ENCODE results near the gene CATSPER3.

The CATSPER3 gene

DNA sequence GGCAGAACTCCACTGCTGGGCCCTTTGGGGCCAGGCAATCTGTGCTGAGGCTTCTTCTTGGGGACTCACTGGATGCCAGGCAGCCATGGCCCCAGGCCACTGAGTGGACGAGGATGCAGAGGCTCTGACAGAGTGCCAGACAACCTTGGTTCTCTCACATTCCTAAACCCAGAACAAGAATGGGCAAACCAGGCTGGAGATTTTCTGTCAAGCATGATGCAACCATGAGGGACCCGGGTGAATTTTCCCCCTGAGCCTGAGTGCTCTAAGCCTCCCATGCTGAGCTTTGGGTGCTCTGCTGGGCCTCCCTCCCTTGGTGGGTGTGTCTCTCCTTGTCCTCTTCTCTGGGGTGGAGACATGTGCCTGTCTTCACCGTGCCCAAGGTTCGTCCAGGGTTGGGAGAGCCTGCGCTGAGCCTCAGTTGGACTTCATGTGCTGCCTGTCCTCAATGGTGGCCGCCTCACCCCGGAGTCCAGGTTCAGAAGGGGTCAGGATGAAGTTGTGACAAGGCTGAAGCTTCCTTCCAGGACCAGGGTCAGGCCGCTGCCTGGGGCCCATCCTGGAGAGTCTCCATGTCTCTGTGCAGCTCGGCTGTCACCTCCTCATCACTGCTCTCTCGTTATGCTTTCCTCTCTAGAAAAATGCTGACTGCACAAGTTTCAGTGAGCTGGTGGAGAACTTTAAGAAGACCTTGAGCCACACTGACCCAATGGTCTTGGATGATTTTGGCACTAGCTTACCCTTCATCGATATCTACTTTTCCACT is 42.2 kb downstream of the CATSPER3 start:
- no peak overlapping the region for H3K4me3 ChIP-seq (ENCODE audit: low read length)
- TF ChIP-seq, protein P1, sequence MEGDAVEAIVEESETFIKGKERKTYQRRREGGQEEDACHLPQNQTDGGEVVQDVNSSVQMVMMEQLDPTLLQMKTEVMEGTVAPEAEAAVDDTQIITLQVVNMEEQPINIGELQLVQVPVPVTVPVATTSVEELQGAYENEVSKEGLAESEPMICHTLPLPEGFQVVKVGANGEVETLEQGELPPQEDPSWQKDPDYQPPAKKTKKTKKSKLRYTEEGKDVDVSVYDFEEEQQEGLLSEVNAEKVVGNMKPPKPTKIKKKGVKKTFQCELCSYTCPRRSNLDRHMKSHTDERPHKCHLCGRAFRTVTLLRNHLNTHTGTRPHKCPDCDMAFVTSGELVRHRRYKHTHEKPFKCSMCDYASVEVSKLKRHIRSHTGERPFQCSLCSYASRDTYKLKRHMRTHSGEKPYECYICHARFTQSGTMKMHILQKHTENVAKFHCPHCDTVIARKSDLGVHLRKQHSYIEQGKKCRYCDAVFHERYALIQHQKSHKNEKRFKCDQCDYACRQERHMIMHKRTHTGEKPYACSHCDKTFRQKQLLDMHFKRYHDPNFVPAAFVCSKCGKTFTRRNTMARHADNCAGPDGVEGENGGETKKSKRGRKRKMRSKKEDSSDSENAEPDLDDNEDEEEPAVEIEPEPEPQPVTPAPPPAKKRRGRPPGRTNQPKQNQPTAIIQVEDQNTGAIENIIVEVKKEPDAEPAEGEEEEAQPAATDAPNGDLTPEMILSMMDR (conservative IDR thresholded peaks at IDR 0.05; ENCODE audit: low read depth, low read length) = no peak
- DNase-seq (ENCODE audit: low read depth) = no peak

DNA sequence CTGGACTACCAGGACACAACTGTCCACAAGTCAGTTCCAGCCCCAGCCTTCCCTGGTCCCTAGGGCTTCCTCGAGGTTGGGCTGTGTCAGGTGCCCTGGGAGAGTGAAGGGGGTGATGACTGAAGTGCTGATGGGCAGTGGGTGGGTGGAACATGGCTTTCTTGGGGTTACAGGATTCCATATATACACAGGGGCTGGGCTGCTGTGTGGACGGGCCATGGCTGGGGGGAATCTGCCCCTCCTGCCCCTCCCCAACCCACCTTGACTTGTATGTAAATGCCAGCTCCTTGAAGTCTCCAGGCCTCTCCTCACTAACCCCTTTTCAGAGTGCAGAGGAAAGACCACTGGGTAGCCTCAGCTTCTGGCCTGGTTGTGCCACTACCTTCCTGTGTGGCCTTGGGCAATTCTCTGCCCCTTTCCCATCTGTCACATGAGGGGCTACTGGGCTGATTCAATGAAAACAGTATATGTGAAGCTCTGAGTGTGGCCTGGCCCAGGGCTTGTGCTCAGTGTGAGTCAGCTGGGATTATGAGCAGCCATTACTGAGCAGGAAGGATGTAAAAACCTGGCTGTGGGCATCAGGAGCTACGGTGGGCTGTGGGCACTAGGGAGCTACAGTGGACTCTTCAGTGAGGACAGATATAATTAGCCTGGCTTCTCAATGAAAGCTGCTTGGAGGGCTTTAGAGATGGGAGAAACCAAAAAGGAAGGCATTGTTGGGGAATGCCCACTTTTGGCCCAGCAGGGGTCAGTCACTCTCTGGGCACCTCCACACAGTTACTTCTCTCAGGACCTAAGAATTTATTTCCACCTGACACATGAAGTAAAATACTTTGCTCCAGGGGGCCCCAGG is 43.0 kb downstream of the CATSPER3 start:
- TF ChIP-seq, protein P1 (conservative IDR thresholded peaks at IDR 0.05; ENCODE audit: low read depth, low read length) = peak; percentile 40

DNA sequence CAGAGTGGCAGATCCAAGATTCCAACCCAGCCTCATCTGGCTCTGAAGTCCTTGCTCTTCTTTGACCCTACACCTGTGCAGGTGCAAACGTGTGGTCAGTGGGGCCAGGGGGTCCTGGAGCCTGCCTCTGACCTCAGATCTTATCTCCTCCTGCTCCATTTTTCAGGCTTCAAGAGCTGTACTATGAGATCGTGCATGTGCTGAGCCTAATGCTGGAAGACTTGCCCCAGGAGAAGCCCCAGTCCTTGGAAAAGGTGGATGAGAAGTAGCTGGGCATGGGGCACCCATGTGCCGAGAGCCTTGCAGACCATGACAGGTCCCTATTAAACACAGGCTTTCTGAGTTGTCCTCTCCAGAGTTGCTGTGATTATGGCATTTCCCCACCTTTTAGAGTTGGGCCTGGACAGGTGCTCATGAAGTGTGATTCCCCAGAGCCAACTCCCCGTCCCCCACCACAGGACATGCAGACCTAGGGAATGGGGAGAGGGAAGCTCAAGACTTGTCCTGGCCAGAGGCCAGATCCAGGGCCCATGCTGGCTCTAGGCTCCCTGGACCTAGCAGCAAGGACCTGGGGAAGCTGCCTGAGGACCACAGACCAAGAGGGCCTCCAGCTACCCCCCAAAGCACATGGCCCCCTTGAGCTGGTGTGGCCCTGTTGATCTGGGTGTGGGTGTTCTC is 43.8 kb downstream of the CATSPER3 start:
- no peak for DNase-seq (ENCODE audit: low read depth)
- TF ChIP-seq, protein P1 (conservative IDR thresholded peaks at IDR 0.05; ENCODE audit: low read depth, low read length) = no peak
- H3K4me3 ChIP-seq (ENCODE audit: low read length) = no peak overlapping the region

More for the DNA sequence above, 43.0 kb downstream of the CATSPER3 start:
- no peak overlapping the region for H3K4me3 ChIP-seq (ENCODE audit: low read length)
- no peak for DNase-seq (ENCODE audit: low read depth)

DNA sequence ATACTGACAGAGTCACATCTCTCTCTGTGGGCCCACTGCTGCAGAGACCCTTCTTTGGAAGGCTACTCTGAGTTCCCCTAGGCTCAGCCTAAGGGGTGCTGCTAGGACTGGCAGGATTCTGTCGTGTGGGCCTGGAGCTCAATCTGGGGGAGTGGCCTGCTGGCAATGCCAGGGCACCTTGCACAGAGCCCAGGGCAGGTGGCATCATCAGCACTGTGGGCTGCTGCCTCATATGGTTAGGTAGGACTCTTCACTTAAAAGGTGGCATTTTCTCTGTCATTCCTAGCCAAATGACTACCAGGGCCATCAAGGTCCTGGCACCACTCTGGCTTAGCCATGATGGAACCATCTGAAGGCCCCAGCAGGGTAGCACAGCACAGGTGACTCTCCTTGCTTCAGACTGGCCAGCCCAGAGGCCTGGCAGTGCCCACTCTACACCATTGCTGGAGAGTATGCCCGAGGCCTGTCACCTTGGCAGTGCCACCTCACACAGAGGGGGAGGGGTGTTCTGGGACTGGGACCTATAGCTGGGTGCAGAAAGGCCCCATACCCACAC is 44.4 kb downstream of the CATSPER3 start:
- no peak for DNase-seq (ENCODE audit: low read depth)
- no peak overlapping the region for H3K4me3 ChIP-seq (ENCODE audit: low read length)
- TF ChIP-seq, protein P1 (conservative IDR thresholded peaks at IDR 0.05; ENCODE audit: low read depth, low read length) = no peak

DNA sequence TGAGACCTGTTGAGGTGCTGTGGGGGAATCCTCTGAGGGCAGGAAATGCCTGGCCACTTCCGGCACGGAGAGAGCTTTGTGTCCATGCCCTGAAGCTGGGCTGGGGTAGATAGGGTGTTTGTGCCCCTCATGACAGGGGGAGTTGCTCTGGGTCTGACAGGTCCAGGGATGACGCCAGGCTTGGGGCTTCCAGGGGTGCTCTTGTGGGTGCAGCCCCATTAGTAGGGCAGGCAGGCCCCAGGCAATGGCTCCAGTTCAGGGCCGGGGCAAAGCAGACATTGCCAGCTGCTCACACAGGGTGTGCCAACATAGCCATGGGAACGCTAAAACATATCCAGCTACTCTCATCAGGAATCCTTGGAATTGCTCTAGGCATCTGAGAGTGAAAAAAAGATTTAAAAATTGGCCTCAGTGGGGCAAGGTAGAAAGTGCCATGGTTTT is 45.3 kb downstream of the CATSPER3 start:
- TF ChIP-seq, protein P1 (conservative IDR thresholded peaks at IDR 0.05; ENCODE audit: low read depth, low read length) = no peak
- no peak for DNase-seq (ENCODE audit: low read depth)
- H3K4me3 ChIP-seq (ENCODE audit: low read length) = no peak overlapping the region

DNA sequence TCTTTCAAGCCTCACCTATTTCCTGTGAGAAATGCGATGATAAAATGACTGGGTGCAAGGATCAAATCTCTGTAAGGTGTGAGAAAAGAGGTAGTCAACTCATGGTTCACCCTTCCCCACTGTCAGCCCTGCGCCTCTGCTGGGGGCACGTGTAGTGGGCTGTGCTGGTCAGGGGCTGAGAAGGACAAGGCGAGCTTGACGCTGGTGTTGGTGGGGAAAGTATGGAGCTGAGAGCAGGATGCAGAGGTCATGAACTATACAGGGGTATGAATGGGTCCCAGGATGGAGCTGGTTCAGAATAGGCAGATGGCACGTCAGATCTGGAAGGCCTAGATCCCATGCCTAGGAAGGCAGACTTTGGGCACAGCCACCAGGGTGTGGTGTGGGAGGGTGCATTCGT is 45.7 kb downstream of the CATSPER3 start:
- DNase-seq (ENCODE audit: low read depth) = no peak
- TF ChIP-seq, protein P1 (conservative IDR thresholded peaks at IDR 0.05; ENCODE audit: low read depth, low read length) = no peak
- no peak overlapping the region for H3K4me3 ChIP-seq (ENCODE audit: low read length)
